Adrenal gland (tissue), 12 donors: ENCODE data around the gene TACC2. TPM values are rescaled to one million over a fixed set of nuclear protein-coding genes. Genes with fewer than 3 reads are reported as not detected.

Experiments used
- DNase-seq, 7 donors: peaks; one replicate each; pipeline ENCODE4 v3.0.0-alpha.2; 2019 to 2020
- H3K27ac ChIP-seq, 5 donors: fragments of 200-600 bp; sonication (generic) in 4 of 5; 1 replicate in 3 of 5; 2 replicates in 2 of 5; pipeline versions ENCODE4 v1.5.1 to v1.8.0; 2016 to 2020; ENCODE audit warnings: mild to moderate bottlenecking in 1 of 5
- H3K27me3 ChIP-seq: fragments of 200-600 bp; 2 replicates; pipeline ENCODE4 v1.8.0; 2021
- H3K36me3 ChIP-seq, 2 donors: fragments of 200-600 bp; replicated peaks in 1 of 2; 1 replicate in 1 of 2; 2 replicates in 1 of 2; pipeline versions ENCODE4 v1.5.1 to v1.8.0; 2018 to 2022
- H3K4me1 ChIP-seq, 2 donors: fragments of 200-600 bp; replicated peaks in 1 of 2; 1 replicate in 1 of 2; 2 replicates in 1 of 2; pipeline versions ENCODE4 v1.5.1 to v1.8.0; 2018 to 2021
- H3K4me3 ChIP-seq, 4 donors: fragments of 200-600 bp; sonication (generic) in 3 of 4; one replicate each; pipeline ENCODE4 v1.5.1; 2016 to 2018
- H3K9me3 ChIP-seq, 3 donors: fragments of 200-600 bp; sonication (generic) in 1 of 3; replicated peaks in 1 of 3; 1 replicate in 2 of 3; 2 replicates in 1 of 3; pipeline versions ENCODE4 v1.5.1 to v1.8.0; 2016 to 2021
- CTCF ChIP-seq, 6 experiments: fragments of 450-650 bp in 4 of 6; fragments of 200-600 bp in 2 of 6; sonication (generic) in 1 of 6; IDR thresholded peaks; 1 replicate in 5 of 6; 2 replicates in 1 of 6; pipeline versions ENCODE4 v1.5.1 to v1.8.0; 2016 to 2021; ENCODE audit warnings: antibody characterized with exemption in 6 of 6, mild to moderate bottlenecking in 2 of 6, moderate library complexity in 1 of 6
- POLR2A ChIP-seq, 2 donors: fragments of 450-650 bp; IDR thresholded peaks; one replicate each; pipeline ENCODE4 v1.6.1; 2017; ENCODE audit warnings: antibody characterized with exemption in 2 of 2, mild to moderate bottlenecking in 2 of 2, moderate library complexity in 1 of 2
- WGBS, 4 donors: extraction: QIAGEN DNeasy Blood & Tissue Kit in 2 of 4; methylation state at CpG; one replicate each; pipeline versions ENCODE4 v1.1.5 to v1.1.7; 2013 to 2017; 5-methylcytosine and 5-hydroxymethylcytosine counted together
- intact Hi-C, 2 donors: fragments of 100-400 bp; cut with DNase I; formaldehyde crosslinking; loops; one replicate each; pipeline versions ENCODE4 v1.14.1 to v1.15.0; 2022 to 2023
- polyA plus RNA-seq, 3 donors: library from polyadenylated mRNA; stranded (reverse); fragments of 200-250 nt in 2 of 3; fragments of 350-450 nt in 1 of 3; fragmentation: Illumina TruSeq in 1 of 3; extraction: RNeasy Lipid Tissue Mini Kit (QIAGEN cat#74804) in 1 of 3; gene quantifications; one replicate each; pipeline ENCODE4 v1.2.3, GENCODE V29; 2013 to 2014
- total RNA-seq, 9 donors: library from RNA; depleted of rRNA in 4 of 9; stranded (reverse); fragments of >200 nt in 4 of 9; fragments of 120-200 nt in 1 of 9; fragmentation: NEBNext Ultra II Directional in 1 of 9; extraction: Animal tissue kit (Norgen Biotek cat#: 25700) in 1 of 9; gene quantifications; one replicate each; pipeline versions ENCODE4 v1.1.0 to v1.2.4, GENCODE V29; 2013 to 2023
- donor health status: healthy with polysubstance abuse.
- donor health status: Bipolar disorder and iron deficiency.
- donor health status: DM: yes; HTN: yes; CAD: no.
- donor health status: DM: no; HTN: no; CAD: no.
- donor health status: DM: no; HTN: no; CAD: no.
- donor health status: DM: yes; HTN: yes; CAD: no.

TACC2 gene
- total and polyA plus RNA-seq, 12 donors = 11.3 to 45.7 (median 26.3) TPM

GRCh38 chr10:122261584-122261983, 272.6 kb downstream of the TACC2 start:
- no peak for DNase-seq
- WGBS, 4 donors = 64 to 96% (median 71%) methylated on average over 1 of the region's 1 CpG

GRCh38 chr10:122263971-122264370, 275.0 kb downstream of the TACC2 start:
- Histone ChIP-seq H3K27ac (no peak overlapping the region), H3K9me3 (peaks cover 0 to 6% (median 0%) of the 10 kb centered on the region in 3 donors), H3K27me3 (no peaks in the 10 kb centered on the region), H3K4me3 (no peak overlapping the region), H3K36me3 (no peaks in the 10 kb centered on the region), H3K4me1 (no peaks in the 10 kb centered on the region)
- 38 to 70% (median 41%) methylated on average over 1 of the region's 1 CpG for WGBS, 4 donors
- TF ChIP-seq CTCF (IDR thresholded peaks at IDR 0.05) = no peak
- TF ChIP-seq POLR2A (IDR thresholded peaks at IDR 0.05) = no peak
- DNase-seq = no peak
- intact Hi-C loops = no loop called here

More at GRCh38 chr10:122261584-122261983, 272.6 kb downstream of the TACC2 start:
- Histone ChIP-seq H3K27ac (no peak overlapping the region), H3K4me1 (no peaks in the 10 kb centered on the region), H3K36me3 (no peaks in the 10 kb centered on the region), H3K27me3 (no peaks in the 10 kb centered on the region), H3K4me3 (no peak overlapping the region), H3K9me3 (peaks cover 0 to 6% (median 0%) of the 10 kb centered on the region in 3 donors)
- no peak for TF ChIP-seq CTCF (IDR thresholded peaks at IDR 0.05)
- TF ChIP-seq POLR2A (IDR thresholded peaks at IDR 0.05) = no peak
- intact Hi-C loops = no loop called here

- no peak overlapping the region for H3K27ac ChIP-seq
- H3K36me3 ChIP-seq = no peaks in the 10 kb centered on the region
- TF ChIP-seq POLR2A (IDR thresholded peaks at IDR 0.05) = no peak
- TF ChIP-seq CTCF (IDR thresholded peaks at IDR 0.05) = no peak
- 82 to 93% (median 86%) methylated on average over 1 of the region's 1 CpG for WGBS, 4 donors
- intact Hi-C loops = no loop called here
- no peaks in the 10 kb centered on the region for H3K4me1 ChIP-seq
- no peaks in the 10 kb centered on the region for H3K27me3 ChIP-seq
- H3K4me3 ChIP-seq = no peak overlapping the region
- peaks cover 0 to 6% (median 0%) of the 10 kb centered on the region in 3 donors for H3K9me3 ChIP-seq
- no peak for DNase-seq
These were observed 275.5 kb downstream of the TACC2 start for GRCh38 chr10:122264436-122264835.

GRCh38 chr10:122264931-122265330, 276.0 kb downstream of the TACC2 start:
- H3K27me3 ChIP-seq = no peaks in the 10 kb centered on the region
- DNase-seq = no peak
- no peaks in the 10 kb centered on the region for H3K4me1 ChIP-seq
- no peak overlapping the region for H3K27ac ChIP-seq
- peaks cover 0 to 6% (median 0%) of the 10 kb centered on the region in 3 donors for H3K9me3 ChIP-seq
- intact Hi-C loops = no loop called here
- no peaks in the 10 kb centered on the region for H3K36me3 ChIP-seq
- TF ChIP-seq POLR2A (IDR thresholded peaks at IDR 0.05) (no peak), CTCF (IDR thresholded peaks at IDR 0.05) (no peak)
- WGBS, 4 donors = 91 to 98% (median 96%) methylated on average over 8 of the region's 8 CpGs
- H3K4me3 ChIP-seq = no peak overlapping the region
